COR-L47 (cell line): ENCODE data around the gene CST6.

Source experiments
- DNase-seq: peaks from one replicate; lab custom pipeline; 2025; lab: John Stamatoyannopoulos, UW

Gene CST6, protein sequence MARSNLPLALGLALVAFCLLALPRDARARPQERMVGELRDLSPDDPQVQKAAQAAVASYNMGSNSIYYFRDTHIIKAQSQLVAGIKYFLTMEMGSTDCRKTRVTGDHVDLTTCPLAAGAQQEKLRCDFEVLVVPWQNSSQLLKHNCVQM

DNA sequence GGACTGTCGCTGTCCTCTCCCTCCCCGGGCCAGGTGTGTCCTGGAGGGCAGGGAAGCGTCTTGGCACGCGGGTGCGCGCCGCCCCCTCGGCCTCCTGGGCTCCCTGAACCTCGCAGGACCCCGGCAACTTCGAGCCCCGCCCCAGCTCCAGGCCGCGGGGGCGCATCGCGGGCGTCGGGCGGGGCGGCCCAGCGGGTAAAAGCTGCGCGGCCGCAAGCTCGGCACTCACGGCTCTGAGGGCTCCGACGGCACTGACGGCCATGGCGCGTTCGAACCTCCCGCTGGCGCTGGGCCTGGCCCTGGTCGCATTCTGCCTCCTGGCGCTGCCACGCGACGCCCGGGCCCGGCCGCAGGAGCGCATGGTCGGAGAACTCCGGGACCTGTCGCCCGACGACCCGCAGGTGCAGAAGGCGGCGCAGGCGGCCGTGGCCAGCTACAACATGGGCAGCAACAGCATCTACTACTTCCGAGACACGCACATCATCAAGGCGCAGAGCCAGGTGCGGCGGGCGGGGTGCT is at the start of gene CST6:
CST6 (plus strand) TSS at position 224 of the 519 bp plus-strand sequence; CDS start at position 261, 37 bp downstream.
- DNase-seq, result no peak

DNA sequence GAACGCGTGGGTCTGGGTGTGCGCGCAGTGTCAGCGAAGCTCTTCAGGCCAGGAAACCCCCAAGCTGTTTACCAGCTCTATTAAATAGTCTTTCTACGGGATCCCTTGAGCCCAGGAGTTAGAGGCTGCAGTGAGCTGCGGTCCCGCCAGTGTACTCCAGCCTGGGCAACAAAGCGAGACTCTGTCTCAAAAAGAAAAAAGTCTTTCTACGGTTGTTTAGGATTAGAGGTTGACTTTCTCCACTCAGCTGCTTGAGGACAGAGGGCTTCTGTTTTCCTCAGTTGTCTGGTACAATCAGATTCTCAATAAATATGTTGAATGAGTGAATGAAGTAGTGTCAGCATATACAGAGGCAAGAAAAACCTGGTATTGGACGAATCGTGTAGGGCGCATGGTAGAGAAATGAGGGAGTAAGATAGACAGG is 49.7 kb upstream of the CST6 start:
- no peak for DNase-seq

DNA sequence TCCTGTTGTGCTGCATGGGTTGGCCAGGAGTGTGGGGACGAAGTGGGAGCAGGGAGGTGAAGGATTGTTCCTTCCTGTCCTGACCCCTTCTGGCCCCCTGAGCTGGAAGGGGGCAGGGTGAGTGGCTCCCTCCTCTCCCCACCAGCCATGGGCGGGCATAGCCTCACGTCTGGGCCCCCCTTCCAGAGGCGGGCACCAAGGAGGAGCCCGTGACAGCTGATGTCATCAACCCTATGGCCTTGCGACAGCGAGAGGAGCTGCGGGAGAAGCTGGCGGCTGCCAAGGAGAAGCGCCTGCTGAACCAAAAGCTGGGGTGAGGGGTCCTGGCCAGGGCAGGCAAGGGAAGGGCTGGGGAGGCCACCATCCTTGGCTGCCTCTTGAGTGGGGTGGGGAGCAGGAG is 46.9 kb upstream of the CST6 start:
- DNase-seq, result no peak

DNA sequence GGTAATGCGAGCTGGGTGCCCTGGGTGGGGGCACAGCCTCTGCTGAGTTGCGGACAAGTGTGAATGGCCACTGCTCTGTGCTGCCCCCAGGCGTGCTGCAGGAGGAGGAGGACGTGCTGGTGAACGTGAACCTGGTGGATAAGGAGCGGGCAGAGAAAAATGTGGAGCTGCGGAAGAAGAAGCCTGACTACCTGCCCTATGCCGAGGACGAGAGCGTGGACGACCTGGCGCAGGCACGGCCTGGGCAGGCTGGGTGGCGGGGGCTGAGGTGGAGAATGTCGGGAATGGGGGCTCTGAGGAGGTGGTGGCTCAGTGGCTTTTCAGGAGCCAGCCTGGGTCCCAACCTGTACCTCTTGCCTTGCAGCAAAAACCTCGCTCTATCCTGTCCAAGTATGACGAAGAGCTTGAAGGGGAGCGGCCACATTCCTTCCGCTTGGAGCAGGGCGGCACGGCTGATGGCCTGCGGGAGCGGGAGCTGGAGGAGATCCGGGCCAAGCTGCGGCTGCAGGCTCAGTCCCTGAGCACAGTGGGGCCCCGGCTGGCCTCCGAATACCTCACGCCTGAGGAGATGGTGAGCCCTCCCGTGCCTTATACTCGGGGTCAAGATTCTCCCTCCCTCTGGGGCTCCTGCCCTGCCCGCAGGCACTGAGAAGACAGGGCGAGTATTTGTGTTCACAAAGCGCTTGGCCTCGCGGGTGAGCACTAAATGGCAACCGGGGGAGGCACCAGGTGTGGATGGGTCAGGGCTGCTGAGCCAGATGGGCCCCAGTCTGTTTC is 45.6 kb upstream of the CST6 start:
- no peak for DNase-seq

DNA sequence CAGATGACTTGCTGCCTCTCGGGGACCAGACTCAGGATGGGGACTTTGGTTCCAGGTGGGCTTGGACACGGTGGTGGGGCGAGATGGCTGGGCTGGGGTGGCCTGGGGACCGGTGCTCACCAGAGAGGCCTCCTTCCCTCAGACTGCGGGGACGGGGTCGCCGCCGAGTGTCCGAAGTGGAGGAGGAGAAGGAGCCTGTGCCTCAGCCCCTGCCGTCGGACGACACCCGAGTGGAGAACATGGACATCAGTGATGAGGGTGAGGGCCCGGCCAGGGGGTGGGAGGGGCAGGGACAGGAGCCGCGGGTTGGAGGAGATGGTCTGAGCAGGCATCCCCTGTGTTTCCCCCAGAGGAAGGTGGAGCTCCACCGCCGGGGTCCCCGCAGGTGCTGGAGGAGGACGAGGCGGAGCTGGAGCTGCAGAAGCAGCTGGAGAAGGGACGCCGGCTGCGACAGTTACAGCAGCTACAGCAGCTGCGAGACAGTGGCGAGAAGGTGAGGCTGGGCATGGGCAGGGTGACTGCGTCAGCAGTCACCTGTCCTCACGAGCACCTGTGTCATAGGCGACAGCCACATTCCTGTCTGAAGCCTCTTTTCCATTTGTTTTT is 44.4 kb upstream of the CST6 start:
- no peak for DNase-seq

DNA sequence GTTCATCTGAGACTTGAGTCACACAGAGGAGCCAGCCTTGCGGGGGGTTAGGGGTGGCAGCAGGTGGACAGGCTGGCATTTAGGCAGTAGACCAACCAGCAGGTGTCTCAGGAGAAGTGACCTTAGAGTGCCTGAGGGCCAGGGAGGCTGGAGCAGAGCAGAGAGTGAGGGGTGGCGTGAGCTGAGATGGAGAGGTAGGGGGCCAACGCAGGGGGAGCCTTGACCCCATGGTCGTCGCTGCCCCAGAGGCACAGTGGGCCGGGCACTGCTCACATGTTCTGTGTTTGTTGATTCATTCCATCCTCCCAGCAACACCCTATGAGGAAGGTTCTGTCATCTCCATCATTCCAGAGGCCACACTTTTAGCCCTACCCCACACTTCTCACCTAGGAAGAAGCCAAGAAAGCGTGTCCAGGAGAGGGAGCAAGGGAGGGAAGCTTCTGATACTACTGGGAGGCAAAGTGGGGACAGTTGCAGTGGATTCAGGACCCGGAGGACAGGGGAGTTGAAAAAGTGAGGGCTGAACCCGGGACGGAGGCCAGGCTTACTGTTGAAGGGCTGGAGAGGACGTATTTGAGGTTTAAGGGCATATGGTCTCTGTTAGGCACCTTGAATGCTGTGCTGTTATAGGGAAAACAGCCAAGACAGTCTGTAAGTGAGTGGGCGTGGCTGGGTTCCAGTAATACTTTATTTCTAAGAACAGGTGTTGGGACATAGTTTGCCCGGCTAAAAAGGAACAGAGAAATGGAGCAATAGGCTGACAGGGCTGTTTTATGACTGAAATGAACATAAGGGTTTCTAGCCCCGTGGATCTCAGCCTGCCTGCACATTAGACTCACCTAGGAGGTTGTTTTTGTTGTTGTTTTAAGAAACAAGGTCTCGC is 43.0 kb upstream of the CST6 start:
- no peak for DNase-seq

DNA sequence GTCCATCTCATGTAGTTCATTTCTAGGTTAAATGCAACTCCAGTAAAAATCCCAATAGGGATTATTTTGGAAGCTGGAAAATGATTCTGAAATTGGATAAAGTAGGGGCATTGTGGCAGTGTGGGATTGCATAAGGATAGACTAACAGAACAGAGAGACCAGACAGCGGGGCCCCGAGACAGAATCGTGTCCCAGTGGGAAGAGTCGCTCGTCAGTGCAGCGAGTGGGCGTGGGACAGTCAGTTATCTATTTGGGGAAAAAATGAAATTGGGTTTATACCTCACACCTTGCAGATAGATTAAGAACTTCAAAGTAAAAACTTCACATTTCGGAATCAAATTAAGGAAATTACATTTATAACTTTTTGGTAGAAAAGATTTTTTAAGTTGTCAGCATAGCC is 39.7 kb upstream of the CST6 start:
- no peak for DNase-seq

DNA sequence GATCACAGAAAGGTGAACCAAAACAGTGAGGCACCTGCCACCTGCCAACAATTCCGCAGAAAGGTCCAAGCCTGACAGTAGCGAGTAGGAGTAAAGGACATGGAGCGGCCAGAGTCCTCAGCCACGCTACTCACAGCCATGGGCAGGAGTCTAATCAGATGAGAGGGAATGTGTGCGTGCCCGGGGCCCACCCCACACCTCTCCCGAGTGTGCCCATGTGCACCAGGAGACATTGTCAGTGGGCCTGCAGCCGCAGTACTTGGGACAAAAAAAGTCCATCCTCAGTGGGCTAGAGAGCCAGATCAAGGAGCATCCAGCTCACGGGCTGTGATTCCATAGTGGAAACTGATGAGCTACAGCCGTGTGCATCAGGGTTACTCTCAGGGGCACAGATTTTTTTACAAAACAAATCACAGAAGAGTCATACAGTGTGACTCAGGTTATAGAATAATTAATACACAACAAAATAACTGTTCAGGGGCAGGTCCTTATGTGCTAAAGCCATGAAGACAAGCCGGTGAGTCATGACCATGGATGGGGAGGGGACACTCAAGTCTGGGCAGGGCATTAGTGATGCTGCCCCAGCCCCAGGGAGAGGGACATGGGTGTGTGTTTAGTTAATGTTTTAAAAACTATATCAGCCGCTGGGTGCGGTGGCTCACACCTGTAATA is 38.2 kb upstream of the CST6 start:
- no peak for DNase-seq

DNA sequence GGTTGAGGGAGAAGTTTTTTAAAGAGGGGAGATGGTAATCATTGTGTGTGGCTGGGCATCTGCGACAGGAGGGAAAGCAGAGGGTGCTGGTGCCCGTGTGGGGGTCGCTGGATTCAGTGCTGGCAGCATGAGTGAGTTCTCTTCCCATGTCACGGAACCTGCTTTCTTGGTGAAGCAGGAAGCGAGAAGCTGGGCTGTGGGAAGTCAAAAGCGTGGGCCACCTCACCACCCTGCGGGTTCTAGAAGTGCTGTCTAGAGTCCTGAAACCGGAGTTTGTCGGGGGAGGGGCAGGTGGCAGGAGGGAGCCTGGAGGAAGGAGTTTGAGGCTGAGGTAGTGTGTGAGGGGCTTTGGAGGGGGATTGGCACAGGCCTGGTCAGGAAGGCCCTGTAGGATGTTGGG is 36.0 kb upstream of the CST6 start:
- no peak for DNase-seq

DNA sequence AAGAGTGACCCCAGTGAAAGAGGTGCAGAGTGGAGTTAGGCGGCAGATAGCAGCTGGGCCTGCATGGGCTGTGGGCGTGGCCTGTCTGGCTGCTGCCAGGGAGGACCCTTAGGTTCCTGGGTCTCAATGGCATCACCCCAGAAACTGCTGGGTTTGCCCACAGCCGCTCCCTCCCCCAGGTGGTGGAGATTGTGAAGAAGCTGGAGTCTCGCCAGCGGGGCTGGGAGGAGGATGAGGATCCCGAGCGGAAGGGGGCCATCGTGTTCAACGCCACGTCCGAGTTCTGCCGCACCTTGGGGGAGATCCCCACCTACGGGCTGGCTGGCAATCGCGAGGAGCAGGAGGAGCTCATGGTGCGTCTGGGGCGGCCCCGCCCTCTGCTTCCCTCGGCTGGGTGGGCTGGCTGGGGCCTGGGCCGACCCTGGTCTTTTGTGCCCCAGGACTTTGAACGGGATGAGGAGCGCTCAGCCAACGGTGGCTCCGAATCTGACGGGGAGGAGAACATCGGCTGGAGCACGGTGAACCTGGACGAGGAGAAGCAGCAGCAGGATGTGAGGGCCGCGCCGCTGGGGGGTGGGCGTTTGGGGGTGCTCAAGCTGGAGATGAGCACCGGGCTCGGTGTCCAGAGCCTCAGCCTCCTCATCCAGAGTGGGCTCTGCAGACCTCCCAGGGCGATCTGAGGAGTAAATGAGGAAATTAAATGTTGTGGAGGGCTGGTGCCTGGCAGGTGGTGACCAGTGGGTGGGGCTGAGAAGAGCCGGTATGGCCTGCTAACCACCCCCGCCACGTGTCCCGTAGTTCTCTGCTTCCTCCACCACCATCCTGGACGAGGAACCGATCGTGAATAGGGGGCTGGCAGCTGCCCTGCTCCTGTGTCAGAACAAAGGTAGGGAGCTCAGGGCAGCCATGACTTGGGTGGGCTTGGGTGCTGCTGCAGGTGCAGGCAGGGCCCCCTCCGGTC is 35.3 kb upstream of the CST6 start:
- no peak for DNase-seq

DNA sequence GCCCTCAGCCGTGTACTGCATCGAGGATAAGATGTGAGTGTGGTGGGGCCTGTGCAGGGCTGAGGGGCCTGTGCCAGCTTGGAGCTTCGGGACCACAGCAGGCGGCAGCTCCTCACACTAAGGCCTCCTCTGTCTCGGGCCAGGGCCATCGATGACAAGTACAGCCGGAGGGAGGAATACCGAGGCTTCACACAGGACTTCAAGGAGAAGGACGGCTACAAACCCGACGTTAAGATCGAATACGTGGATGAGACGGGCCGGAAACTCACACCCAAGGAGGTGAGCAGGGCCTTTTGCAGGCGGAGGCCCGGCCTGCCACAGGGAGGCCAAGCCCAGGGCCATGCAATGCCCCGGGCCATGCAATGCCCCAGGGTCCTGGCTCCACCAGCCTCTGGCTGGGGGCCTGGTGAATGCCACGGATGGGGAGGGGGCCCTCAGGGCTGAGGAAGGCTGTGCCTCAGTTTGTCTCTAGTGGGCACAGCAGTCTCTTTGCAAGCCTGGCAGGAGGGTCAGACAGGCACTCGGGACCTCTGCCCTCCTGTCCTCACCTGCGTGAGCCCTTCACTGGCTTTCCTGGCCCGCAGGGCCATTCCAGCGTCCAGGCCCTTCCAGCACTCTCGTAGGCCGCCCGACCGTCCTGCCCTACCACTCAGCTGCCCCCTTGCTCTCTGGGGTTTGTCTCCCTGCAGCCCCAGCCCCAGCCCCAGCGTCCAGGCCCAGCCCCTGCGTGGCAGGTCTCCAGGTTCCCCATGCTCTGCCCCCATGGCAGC is 34.0 kb upstream of the CST6 start:
- DNase-seq, result no peak

DNA sequence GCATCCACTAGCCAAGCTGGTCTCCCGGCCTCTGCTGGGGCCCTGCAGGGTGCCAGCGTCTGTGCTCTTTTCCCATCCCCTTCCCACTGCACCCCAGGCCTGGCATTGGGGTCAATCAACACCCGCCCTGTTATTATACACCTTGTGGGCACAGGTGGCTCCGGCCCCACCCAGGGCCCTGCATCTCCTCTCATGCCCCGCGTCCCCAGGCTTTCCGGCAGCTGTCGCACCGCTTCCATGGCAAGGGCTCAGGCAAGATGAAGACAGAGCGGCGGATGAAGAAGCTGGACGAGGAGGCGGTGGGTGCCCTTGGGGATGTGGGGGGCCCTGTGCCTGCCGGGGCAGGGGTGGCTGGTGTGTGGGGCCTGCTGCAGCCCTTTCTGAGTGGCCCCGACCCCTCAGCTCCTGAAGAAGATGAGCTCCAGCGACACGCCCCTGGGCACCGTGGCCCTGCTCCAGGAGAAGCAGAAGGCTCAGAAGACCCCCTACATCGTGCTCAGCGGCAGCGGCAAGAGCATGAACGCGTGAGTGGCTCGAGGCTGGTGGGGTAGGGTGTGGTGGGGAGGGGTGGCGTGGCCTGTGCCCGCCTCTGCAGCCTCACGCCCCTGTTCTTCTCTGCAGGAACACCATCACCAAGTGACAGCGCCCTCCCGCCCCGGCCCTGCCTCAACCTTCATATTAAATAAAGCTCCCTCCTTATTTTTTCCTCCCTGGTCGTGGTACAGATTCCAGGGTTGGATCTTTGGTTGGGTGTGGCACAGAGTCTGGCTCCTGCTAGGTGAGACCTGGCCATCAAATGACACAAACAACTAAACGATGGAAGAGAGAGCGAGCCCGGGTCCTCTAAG is 33.2 kb upstream of the CST6 start:
- DNase-seq, result no peak

DNA sequence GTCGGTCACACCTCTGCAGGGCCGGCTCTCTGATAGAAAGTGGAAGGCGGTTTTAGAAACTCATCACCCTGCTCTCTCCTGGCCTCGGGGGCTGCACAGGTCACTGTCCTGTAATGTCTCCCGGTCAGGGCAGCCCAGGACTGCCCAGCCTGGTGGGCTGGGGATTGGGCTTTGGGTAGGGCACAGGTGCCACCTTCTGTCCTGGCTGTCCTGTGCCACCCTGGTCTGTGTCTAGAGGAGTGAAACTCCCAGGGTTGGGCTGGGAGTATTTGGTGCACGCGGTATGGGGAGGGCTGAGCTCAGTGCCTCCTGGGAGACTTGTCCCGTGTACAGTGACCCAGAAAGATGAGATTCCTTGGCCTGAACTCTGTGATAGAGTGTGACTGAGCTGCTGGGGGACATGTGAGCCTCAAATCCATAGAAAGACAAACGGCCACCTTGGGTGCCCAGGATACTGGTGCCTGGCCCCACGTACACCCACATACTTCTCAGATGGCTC is 32.5 kb upstream of the CST6 start:
- DNase-seq, result no peak

DNA sequence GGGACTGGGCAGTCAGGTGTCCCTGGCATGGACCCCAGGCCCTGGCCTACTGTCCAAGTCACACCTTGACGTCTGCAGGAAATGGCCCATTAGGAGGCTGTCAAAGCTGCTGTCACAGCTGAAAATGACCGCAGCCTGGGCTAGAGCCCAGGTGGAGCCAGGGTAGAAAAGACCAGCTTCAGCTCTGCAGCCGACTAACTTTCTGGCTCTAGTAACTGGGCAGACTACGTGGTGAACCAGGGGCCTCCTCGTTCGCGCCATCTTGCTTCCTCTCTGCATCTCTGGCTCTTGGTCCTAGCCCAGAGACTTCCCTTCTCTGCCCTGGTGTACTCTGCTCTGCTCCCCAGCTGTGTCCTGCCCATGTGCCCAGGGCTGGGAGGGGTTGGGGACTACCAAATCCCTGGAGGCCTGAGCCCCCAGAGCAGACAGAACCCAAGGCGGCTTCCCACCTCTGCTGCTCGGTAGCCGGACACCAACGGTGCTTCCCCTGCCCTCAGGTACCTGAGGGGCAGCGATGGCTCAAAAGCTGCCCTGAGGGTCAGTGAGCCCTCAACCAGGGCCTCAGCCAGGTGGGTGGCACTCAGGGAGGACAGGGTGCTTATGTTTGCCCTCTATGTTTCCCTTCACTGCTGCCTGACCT is 30.6 kb upstream of the CST6 start:
- no peak for DNase-seq

DNA sequence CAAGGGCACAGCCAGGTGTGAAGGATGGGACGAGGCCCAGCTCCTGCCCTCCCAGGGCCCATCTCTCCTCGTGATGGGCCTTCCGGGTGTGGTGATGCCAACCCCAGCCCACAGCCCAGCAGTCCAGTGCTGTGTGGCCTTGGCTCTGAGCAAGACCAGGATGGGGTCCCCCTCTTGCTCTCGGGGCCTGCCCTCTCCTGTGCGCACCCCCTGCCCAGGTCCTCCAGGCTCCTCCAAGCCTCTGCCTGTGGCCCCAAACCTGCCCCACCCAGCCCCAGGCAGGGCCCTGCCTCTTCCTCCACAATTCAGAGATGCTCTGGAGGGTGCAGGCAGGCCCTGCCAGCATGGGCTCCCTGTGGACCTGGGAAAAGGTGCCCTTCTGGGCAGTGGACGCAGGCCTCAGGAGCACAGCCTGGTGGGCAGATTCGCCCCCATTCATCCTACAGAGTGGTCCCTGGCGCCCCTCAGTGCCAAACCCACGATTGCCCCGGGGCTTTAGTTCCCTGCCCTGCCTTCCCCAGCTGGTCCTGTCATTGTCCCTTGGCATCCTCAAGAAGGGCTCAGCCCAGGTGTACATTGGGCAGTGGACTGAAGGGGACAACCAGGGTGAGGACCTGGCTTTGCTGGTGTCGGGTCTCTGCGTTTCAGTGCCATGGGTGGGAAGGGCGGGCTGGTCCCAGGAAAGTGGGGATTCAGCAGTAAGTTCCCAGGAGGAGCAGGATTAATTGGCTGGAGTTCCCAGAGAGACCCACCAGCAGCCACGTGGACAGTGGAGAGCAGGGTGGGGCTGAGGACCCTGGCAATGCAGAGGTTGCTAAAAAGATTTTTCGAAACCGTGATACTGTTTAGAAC is 29.6 kb upstream of the CST6 start:
- no peak for DNase-seq

DNA sequence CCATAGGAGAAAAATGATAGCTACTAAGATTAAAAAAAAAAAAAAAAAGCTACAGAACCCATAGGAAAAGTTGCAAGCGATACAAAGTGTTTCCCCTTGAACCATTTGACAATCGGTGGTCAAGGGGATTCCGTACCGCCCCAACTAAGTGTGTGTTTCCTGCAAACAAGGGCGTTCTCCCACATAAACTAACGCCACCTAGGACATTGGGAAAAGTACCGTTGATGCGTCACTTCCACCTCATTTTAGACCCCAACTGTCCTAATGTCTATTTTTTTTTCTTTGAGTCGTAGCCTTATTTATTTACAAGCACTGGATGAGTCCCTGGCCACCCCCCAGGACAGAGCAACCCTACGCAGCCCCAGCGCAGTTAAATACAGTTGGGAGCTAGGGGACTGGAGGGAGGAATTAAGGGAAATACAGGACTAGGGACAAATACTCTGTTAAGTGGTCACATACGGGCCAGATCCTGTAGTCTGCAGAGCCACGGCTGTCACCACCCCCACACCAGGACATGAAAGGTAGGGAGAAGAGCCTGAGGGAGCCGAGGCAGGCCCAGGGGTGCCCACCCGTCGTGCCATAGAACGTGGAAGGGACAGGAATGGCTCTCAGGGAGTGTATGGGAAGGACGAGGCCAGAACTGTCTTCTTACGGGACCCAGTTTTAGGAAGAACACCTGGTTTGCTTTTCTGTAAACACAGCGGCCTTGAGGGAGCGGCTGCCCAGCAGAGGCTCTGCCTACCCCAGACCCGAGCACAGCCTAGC is 28.8 kb upstream of the CST6 start:
- DNase-seq, result no peak
